Tibial nerve (tissue), 3 donors: ENCODE measurements around the gene ACOT6.

Experiments
- CTCF ChIP-seq, 5 experiments: fragments of 200-600 bp in 3 of 5; fragments of 450-650 bp in 2 of 5; sonication (generic) in 3 of 5; IDR thresholded peaks; one replicate each; pipeline ENCODE4 v1.5.1; 2016 to 2019; ENCODE audit warnings: antibody characterized with exemption in 5 of 5, mild to moderate bottlenecking in 3 of 5, moderate library complexity in 2 of 5
- POLR2A ChIP-seq, 2 donors: fragments of 450-650 bp; IDR thresholded peaks; one replicate each; pipeline ENCODE4 v1.6.1; 2017; ENCODE audit warnings: antibody characterized with exemption in 2 of 2, mild to moderate bottlenecking in 2 of 2, moderate library complexity in 2 of 2

GRCh38 chr14:73640796-73641365, 28.6 kb downstream of the ACOT6 start:
- TF ChIP-seq CTCF (IDR thresholded peaks at IDR 0.05) (no peak), POLR2A (IDR thresholded peaks at IDR 0.05) (no peak)
